Neural cell (in vitro differentiated cells): Measurements from ENCODE around the gene COL8A1. TPM values are rescaled to one million over a fixed set of nuclear protein-coding genes. Genes with fewer than 3 reads are reported as not detected.

Source experiments
- H2AFZ ChIP-seq: fragments of 200-600, 300-800 bp; sonication (generic), shearing (Covaris generic); 2 replicates; pipeline ENCODE4 v1.6.0; 2014; ENCODE audit warnings: low read depth, mild to moderate bottlenecking, antibody characterized with exemption, low read length, moderate library complexity
- H3F3A ChIP-seq: fragments of 200-600 bp; shearing (Covaris generic); 2 replicates; pipeline ENCODE4 v1.6.1; 2016; ENCODE audit warnings: mild to moderate bottlenecking, moderate library complexity, mixed read lengths, antibody characterized with exemption, low read length; ENCODE audit not compliant: insufficient read depth, poor library complexity, severe bottlenecking
- H3K27ac ChIP-seq: fragments of 200-600, 300-800 bp; sonication (generic), shearing (Covaris generic); 2 replicates; pipeline ENCODE4 v1.5.1; 2014; ENCODE audit warnings: mild to moderate bottlenecking, low read length, moderate library complexity
- H3K27me3 ChIP-seq: fragments of 300-800, 200-600 bp; sonication (generic), shearing (Covaris generic); 2 replicates; pipeline ENCODE4 v1.6.0; 2014; ENCODE audit warnings: mild to moderate bottlenecking, low read depth, low read length, moderate library complexity; ENCODE audit not compliant: insufficient read depth
- H3K36me3 ChIP-seq: fragments of 300-800, 200-600 bp; sonication (generic), shearing (Covaris generic); 2 replicates; pipeline ENCODE4 v1.5.1; 2014; ENCODE audit warnings: mild to moderate bottlenecking, antibody characterized with exemption, low read length, moderate library complexity; ENCODE audit not compliant: insufficient read depth
- H3K4me2 ChIP-seq: fragments of 300-800, 200-600 bp; sonication (generic), shearing (Covaris generic); 2 replicates; pipeline ENCODE4 v1.6.0; 2014; ENCODE audit warnings: mild to moderate bottlenecking, low read length
- H3K4me3 ChIP-seq: fragments of 300-800, 200-600 bp; sonication (generic), shearing (Covaris generic); 2 replicates; pipeline ENCODE4 v1.5.1; 2014; ENCODE audit warnings: mild to moderate bottlenecking, low read length, moderate library complexity
- H3K79me2 ChIP-seq: fragments of 200-600 bp; shearing (Covaris generic); replicated peaks from 2 replicates; pipeline ENCODE4 v1.6.0; 2014; ENCODE audit warnings: mild to moderate bottlenecking, low read length, moderate library complexity; ENCODE audit not compliant: insufficient read depth
- H3K9ac ChIP-seq: fragments of 300-800, 200-600 bp; sonication (generic), shearing (Covaris generic); 2 replicates; pipeline ENCODE4 v1.6.1; 2016; ENCODE audit warnings: mild to moderate bottlenecking, low read length, mixed read lengths
- H3K9me2 ChIP-seq: fragments of 200-600 bp; shearing (Covaris generic); 2 replicates; pipeline ENCODE4 v1.6.1; 2016; ENCODE audit warnings: mild to moderate bottlenecking, low read length, mixed read lengths; ENCODE audit not compliant: insufficient read depth
- H3K9me3 ChIP-seq: fragments of 200-600, 300-800 bp; sonication (generic), shearing (Covaris generic); 2 replicates; pipeline ENCODE4 v1.6.1; 2016; ENCODE audit warnings: mild to moderate bottlenecking, mixed run types, low read length, moderate library complexity, mixed read lengths
- H4K20me1 ChIP-seq: fragments of 200-600 bp; shearing (Covaris generic); 2 replicates; pipeline ENCODE4 v1.6.1; 2016; ENCODE audit warnings: mild to moderate bottlenecking, mixed run types; ENCODE audit not compliant: insufficient read depth
- CTCF ChIP-seq: fragments of 450-650 bp; IDR thresholded peaks from 2 replicates; pipeline ENCODE4 v1.5.1; 2014; ENCODE audit warnings: antibody characterized with exemption, mild to moderate bottlenecking, moderate library complexity; ENCODE audit not compliant: poor library complexity, severe bottlenecking
- EP300 ChIP-seq: fragments of 450-650 bp; conservative IDR thresholded peaks from 2 replicates; pipeline ENCODE4 v1.6.1; 2014; ENCODE audit warnings: antibody characterized with exemption, mild to moderate bottlenecking, moderate library complexity; ENCODE audit not compliant: poor library complexity, severe bottlenecking
- EZH2 ChIP-seq: fragments of 200-600, 300-800 bp; shearing (Covaris generic), sonication (generic); IDR thresholded peaks from 2 replicates; pipeline ENCODE4 v1.6.1; 2014; ENCODE audit warnings: antibody characterized with exemption, low read length, borderline replicate concordance, mild to moderate bottlenecking; ENCODE audit not compliant: insufficient read depth, poor library complexity, severe bottlenecking
- MXI1 ChIP-seq: fragments of 450-650 bp; conservative IDR thresholded peaks from 2 replicates; pipeline ENCODE4 v1.6.1; 2014; ENCODE audit warnings: antibody characterized with exemption, mild to moderate bottlenecking; ENCODE audit not compliant: poor library complexity, severe bottlenecking
- POLR2AphosphoS5 ChIP-seq: IDR thresholded peaks from 2 replicates; pipeline ENCODE4 v1.6.1; 2012
- RAD21 ChIP-seq: fragments of 450-650 bp; conservative IDR thresholded peaks from 2 replicates; pipeline ENCODE4 v1.6.1; 2014; ENCODE audit warnings: antibody characterized with exemption, mild to moderate bottlenecking, moderate library complexity
- REST ChIP-seq: IDR thresholded peaks from 2 replicates; pipeline ENCODE4 v1.6.1; 2012; ENCODE audit warnings: borderline replicate concordance
- SMC3 ChIP-seq: fragments of 450-650 bp; conservative IDR thresholded peaks from 2 replicates; pipeline ENCODE4 v1.6.1; 2014; ENCODE audit warnings: antibody characterized with exemption, mild to moderate bottlenecking, moderate library complexity; ENCODE audit not compliant: poor library complexity
- TAF1 ChIP-seq: IDR thresholded peaks from 2 replicates; pipeline ENCODE4 v1.6.1; 2012; ENCODE audit warnings: low read depth
- polyA plus RNA-seq: library from polyadenylated mRNA; depleted of rRNA; stranded (reverse); fragments of >200 nt; gene quantifications from 2 replicates; pipeline ENCODE4 v1.2.3, GENCODE V29; 2014

COL8A1 gene
- polyA plus RNA-seq, 1 donor from 2014 or later, result 0.04 TPM

DNA sequence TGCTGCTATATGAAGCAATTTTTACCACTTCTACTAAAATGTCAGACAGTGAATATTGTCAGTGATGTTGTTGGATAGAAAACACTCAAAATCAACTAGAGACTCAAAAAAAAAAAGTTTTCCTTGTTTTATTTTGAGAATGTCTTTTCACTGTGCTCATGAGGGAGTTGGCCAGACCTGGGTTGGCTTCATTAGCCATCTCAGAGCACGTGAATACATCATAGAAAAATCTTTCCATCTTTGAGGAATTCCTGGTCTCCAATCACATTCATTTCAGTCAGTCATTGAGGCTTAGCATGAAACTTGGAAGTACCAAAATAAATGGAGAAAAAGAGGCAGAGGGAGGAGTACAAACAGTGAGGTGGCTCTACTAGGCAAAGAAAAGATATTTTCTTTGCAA lies 121.6 kb downstream of the COL8A1 start:
- Histone ChIP-seq H3K36me3 (no peaks in the 10 kb centered on the region), H3K27ac (no peak overlapping the region), H2AFZ (no peak overlapping the region), H3K9ac (no peak overlapping the region), H3K4me3 (no peak overlapping the region), H4K20me1 (no peaks in the 10 kb centered on the region), H3F3A (no peaks in the 10 kb centered on the region), H3K9me2 (no peaks in the 10 kb centered on the region), H3K79me2 (no peaks in the 10 kb centered on the region), H3K4me2 (no peak overlapping the region), H3K27me3 (no peaks in the 10 kb centered on the region), H3K9me3 (no peaks in the 10 kb centered on the region)
- TF ChIP-seq MXI1 (no peak), CTCF (no peak), RAD21 (no peak), POLR2AphosphoS5 (no peak), SMC3 (no peak), EP300 (no peak), TAF1 (no peak), EZH2 (no peak), REST (no peak)

DNA sequence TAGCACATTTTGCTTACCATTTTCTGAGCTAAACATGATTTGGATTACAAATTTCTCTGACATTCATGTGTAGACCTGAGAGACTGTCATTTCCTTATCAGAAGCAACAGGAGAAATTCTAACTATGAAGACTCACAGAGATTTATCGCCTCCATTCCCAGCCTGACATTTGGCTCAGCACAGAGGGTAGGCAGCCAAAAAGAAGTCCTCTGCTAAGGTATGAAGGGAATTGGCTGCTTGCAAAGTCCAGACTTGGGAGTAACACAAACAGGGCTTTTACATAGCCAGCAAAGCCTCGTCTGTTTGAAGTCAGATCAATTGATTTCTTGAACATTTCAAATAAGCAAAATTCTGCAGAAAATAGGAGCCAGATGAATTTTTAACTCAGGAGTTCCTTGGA lies 122.2 kb downstream of the COL8A1 start:
- Histone ChIP-seq H3F3A (no peaks in the 10 kb centered on the region), H3K9ac (no peak overlapping the region), H3K4me3 (no peak overlapping the region), H3K27me3 (no peaks in the 10 kb centered on the region), H3K9me2 (no peaks in the 10 kb centered on the region), H4K20me1 (no peaks in the 10 kb centered on the region), H3K36me3 (no peaks in the 10 kb centered on the region), H3K4me2 (no peak overlapping the region), H3K79me2 (no peaks in the 10 kb centered on the region), H2AFZ (no peak overlapping the region), H3K9me3 (no peaks in the 10 kb centered on the region), H3K27ac (no peak overlapping the region)
- TF ChIP-seq POLR2AphosphoS5, result no peak
- TF ChIP-seq MXI1, result no peak
- TF ChIP-seq SMC3, result no peak
- TF ChIP-seq REST, result no peak
- no peak for TF ChIP-seq CTCF
- TF ChIP-seq EZH2, result no peak
- TF ChIP-seq RAD21, result no peak
- no peak for TF ChIP-seq TAF1
- TF ChIP-seq EP300, result no peak
